Measurements from ENCODE around the gene CCNY.

DNA sequence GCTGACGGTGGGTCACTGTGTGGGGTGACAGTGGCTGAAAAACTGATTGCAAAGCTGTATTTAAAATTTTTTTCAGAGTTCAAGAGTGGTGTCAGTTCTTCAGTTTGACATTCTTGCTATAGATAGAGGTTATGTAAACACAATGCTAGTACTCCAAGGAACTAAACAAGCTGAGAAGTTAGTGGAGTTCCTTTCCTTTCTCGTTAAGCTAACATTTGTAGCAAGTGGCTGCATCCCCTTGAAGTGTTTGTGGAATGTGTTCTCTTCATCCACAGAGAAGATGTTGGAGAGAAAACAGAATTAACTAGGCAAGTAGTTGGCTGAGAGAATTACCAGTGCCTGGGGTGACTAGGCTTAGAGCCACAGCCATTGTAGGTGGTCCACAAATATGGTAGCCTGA is 15.8 kb downstream of the CCNY start:
- no peak for TF ChIP-seq SP1 (IDR thresholded peaks at IDR 0.05; ENCODE audit: low read depth)
- TF ChIP-seq REST (IDR thresholded peaks at IDR 0.05; ENCODE audit: low read depth): no peak
- TF ChIP-seq, protein P1, sequence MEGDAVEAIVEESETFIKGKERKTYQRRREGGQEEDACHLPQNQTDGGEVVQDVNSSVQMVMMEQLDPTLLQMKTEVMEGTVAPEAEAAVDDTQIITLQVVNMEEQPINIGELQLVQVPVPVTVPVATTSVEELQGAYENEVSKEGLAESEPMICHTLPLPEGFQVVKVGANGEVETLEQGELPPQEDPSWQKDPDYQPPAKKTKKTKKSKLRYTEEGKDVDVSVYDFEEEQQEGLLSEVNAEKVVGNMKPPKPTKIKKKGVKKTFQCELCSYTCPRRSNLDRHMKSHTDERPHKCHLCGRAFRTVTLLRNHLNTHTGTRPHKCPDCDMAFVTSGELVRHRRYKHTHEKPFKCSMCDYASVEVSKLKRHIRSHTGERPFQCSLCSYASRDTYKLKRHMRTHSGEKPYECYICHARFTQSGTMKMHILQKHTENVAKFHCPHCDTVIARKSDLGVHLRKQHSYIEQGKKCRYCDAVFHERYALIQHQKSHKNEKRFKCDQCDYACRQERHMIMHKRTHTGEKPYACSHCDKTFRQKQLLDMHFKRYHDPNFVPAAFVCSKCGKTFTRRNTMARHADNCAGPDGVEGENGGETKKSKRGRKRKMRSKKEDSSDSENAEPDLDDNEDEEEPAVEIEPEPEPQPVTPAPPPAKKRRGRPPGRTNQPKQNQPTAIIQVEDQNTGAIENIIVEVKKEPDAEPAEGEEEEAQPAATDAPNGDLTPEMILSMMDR (IDR thresholded peaks at IDR 0.05 in 2 of 3, conservative IDR thresholded peaks at IDR 0.05 in 1 of 3; ENCODE audit: borderline replicate concordance in 1 of 3, insufficient read depth in 1 of 3, low read depth in 2 of 3, low read length in 2 of 3): no peak
- no peak for TF ChIP-seq POLR2A (IDR thresholded peaks at IDR 0.05; ENCODE audit: borderline replicate concordance, extremely low read depth, insufficient read depth, insufficient read length)
- no peak for TF ChIP-seq RAD21 (IDR thresholded peaks at IDR 0.05; ENCODE audit: low read depth)
- no peak for TF ChIP-seq ZBTB33 (IDR thresholded peaks at IDR 0.05; ENCODE audit: extremely low read depth, insufficient replicate concordance, low read length)
- TF ChIP-seq SRF (IDR thresholded peaks at IDR 0.05; ENCODE audit: low read depth): no peak

Measured in HCT116 (cell line).